A549 (cell line): ENCODE measurements around the gene BTBD16. TPM values are rescaled to one million over a fixed set of nuclear protein-coding genes. Genes with fewer than 3 reads are reported as not detected.

Source experiments
- ATAC-seq, 2 experiments: fragments of 200-7000 bp in 1 of 2; fragments of >200 bp in 1 of 2; cut with Nextera tagmentation in 1 of 2; cut with Tn5 transposase in 1 of 2; 3 replicates each; pipeline versions ENCODE4 v1.8.0 to v1.9.1; 2018 to 2020; ENCODE audit warnings: mild to moderate bottlenecking in 1 of 2, moderate library complexity in 1 of 2
- CTCF ChIA-PET: fragments of 300-600 bp; sonication (Branson Sonifier 250); formaldehyde crosslinking; extraction: SDS; loops from one replicate; lab custom pipeline; 2021; ENCODE audit warnings: antibody characterized with exemption, inconsistent platforms; lab: Yijun Ruan, JAX
- POLR2A ChIA-PET: fragments of 350-600 bp; formaldehyde crosslinking; extraction: SDS; loops from one replicate; lab custom pipeline; 2021; ENCODE audit warnings: antibody characterized with exemption, inconsistent platforms; lab: Yijun Ruan, JAX
- DNase-seq, 2 experiments: peaks; one replicate each; pipeline versions ENCODE4 v3.0.0 to v3.0.0-alpha.2; 2011 to 2016; ENCODE audit warnings: low read depth in 1 of 2, low spot score in 1 of 2
- FAIRE-seq: peaks from 2 replicates; lab custom pipeline; 2011; peaks lifted over from hg19 to GRCh38; lab: Jason Lieb, UNC
- H3K27ac ChIP-seq, 2 experiments: fragments of >200 bp; sonication (Bioruptor Twin); formaldehyde crosslinking; 3 replicates each; pipeline ENCODE4 v1.5.1; 2016 to 2017
- H3K4me1 ChIP-seq: fragments of >200 bp; sonication (Bioruptor Twin); formaldehyde crosslinking; 3 replicates; pipeline ENCODE4 v1.6.1; 2016
- H3K4me2 ChIP-seq: fragments of >200 bp; sonication (Bioruptor Twin); formaldehyde crosslinking; 3 replicates; pipeline ENCODE4 v1.6.1; 2016
- H3K4me3 ChIP-seq: fragments of >200 bp; sonication (Bioruptor Twin); formaldehyde crosslinking; 3 replicates; pipeline ENCODE4 v1.5.1; 2016
- H3K9me3 ChIP-seq: fragments of >200 bp; sonication (Bioruptor Twin); formaldehyde crosslinking; 3 replicates; pipeline ENCODE4 v1.6.1; 2016
- CBX2 ChIP-seq: fragments of 200-600 bp; sonication (generic); IDR thresholded peaks from 2 replicates; pipeline ENCODE4 v1.6.1; 2016; ENCODE audit warnings: low read depth, mild to moderate bottlenecking, borderline replicate concordance
- CBX8 ChIP-seq: fragments of 200-600 bp; sonication (generic); IDR thresholded peaks from 2 replicates; pipeline ENCODE4 v1.6.1; 2016
- CEBPB ChIP-seq, 2 experiments: fragments of >200 bp in 1 of 2; sonication (Bioruptor Twin) in 1 of 2; formaldehyde crosslinking in 1 of 2; IDR thresholded peaks; 2 replicates each; pipeline ENCODE4 v1.6.1; 2012 to 2016
- CHD4 ChIP-seq: fragments of 200-600 bp; sonication (generic); IDR thresholded peaks from 2 replicates; pipeline ENCODE4 v1.6.1; 2016; ENCODE audit warnings: antibody characterized with exemption, mild to moderate bottlenecking, borderline replicate concordance
- FOSL2 ChIP-seq, 2 experiments: fragments of 450-650 bp in 1 of 2; fragments of >200 bp in 1 of 2; sonication (Bioruptor Twin) in 1 of 2; formaldehyde crosslinking; IDR thresholded peaks; 2 replicates each; pipeline versions ENCODE4 v1.5.0 to v1.6.1; 2016 to 2020; ENCODE audit warnings: mild to moderate bottlenecking in 1 of 2, moderate library complexity in 1 of 2
- FOXS1 ChIP-seq: fragments of 250-450 bp; sonication (Bioruptor Pico); IDR thresholded peaks from 2 replicates; pipeline ENCODE4 v1.5.0; 2020; ENCODE audit warnings: mild to moderate bottlenecking, moderate library complexity
- HDAC2 ChIP-seq: fragments of 200-600 bp; sonication (generic); IDR thresholded peaks from 2 replicates; pipeline ENCODE4 v1.6.1; 2016
- HOXB13 ChIP-seq: fragments of 250-450 bp; sonication (Bioruptor Pico); IDR thresholded peaks from 2 replicates; pipeline ENCODE4 v1.5.0; 2020; ENCODE audit warnings: low read depth, mild to moderate bottlenecking, moderate library complexity
- JUN ChIP-seq, 2 experiments: fragments of >200 bp; sonication (Bioruptor Twin); formaldehyde crosslinking; IDR thresholded peaks; 2 replicates in 1 of 2; 3 replicates in 1 of 2; pipeline ENCODE4 v1.6.1; 2016 to 2017
- JUNB ChIP-seq: fragments of >200 bp; sonication (Bioruptor Twin); formaldehyde crosslinking; IDR thresholded peaks from 2 replicates; pipeline ENCODE4 v1.6.1; 2016
- MAFK ChIP-seq: fragments of 450-650 bp; IDR thresholded peaks from 2 replicates; pipeline ENCODE4 v1.6.1; 2014; ENCODE audit not compliant: partially characterized antibody
- MAZ ChIP-seq: fragments of 150-350 bp; IDR thresholded peaks from 2 replicates; pipeline ENCODE4 v1.6.1; 2014; ENCODE audit warnings: antibody characterized with exemption, low read depth, low read length, borderline replicate concordance
- MYC ChIP-seq: IDR thresholded peaks from 2 replicates; pipeline ENCODE4 v1.6.1; 2012; ENCODE audit warnings: mild to moderate bottlenecking, inconsistent platforms, low read length, improper control_type of control experiment, borderline replicate concordance
- NPAS2 ChIP-seq: fragments of 250-450 bp; sonication (Bioruptor Pico); IDR thresholded peaks from 2 replicates; pipeline ENCODE4 v1.8.0; 2022; ENCODE audit warnings: mild to moderate bottlenecking, moderate library complexity, borderline replicate concordance
- NR3C1 ChIP-seq: fragments of >200 bp; sonication (Bioruptor Twin); formaldehyde crosslinking; IDR thresholded peaks from 3 replicates; pipeline ENCODE4 v1.6.1; 2017
- PHF8 ChIP-seq: fragments of 200-600 bp; sonication (generic); IDR thresholded peaks from 2 replicates; pipeline ENCODE4 v1.6.1; 2016; ENCODE audit warnings: low read depth, mild to moderate bottlenecking, antibody characterized with exemption, moderate library complexity, borderline replicate concordance
- RCOR1 ChIP-seq: fragments of 150-350 bp; IDR thresholded peaks from 2 replicates; pipeline ENCODE4 v1.6.1; 2014; ENCODE audit warnings: antibody characterized with exemption, low read length, low read depth
- RFX5 ChIP-seq: fragments of 450-650 bp; IDR thresholded peaks from 2 replicates; pipeline ENCODE4 v1.7.1; 2014; ENCODE audit warnings: antibody characterized with exemption, mild to moderate bottlenecking, moderate library complexity
- SMC3 ChIP-seq: fragments of >200 bp; sonication (Bioruptor Twin); formaldehyde crosslinking; IDR thresholded peaks from 3 replicates; pipeline ENCODE4 v1.6.1; 2018; ENCODE audit warnings: inconsistent platforms
- TFCP2L1 ChIP-seq: fragments of 250-450 bp; sonication (Bioruptor Pico); IDR thresholded peaks from 2 replicates; pipeline ENCODE4 v1.5.0; 2021; ENCODE audit warnings: mild to moderate bottlenecking
- TP53 ChIP-seq: fragments of 250-450 bp; sonication (Bioruptor Pico); IDR thresholded peaks from 2 replicates; pipeline ENCODE4 v1.5.0; 2021; ENCODE audit warnings: mild to moderate bottlenecking, moderate library complexity
- ZSCAN20 ChIP-seq: fragments of 250-450 bp; sonication (Bioruptor Pico); IDR thresholded peaks from 2 replicates; pipeline ENCODE4 v1.8.0; 2022; ENCODE audit warnings: mild to moderate bottlenecking, moderate library complexity
- WGBS: methylation state at CpG from one replicate; pipeline ENCODE4 v1.1.6; 2017; ENCODE audit errors: missing lambda C conversion rate; 5-methylcytosine and 5-hydroxymethylcytosine counted together
- polyA plus RNA-seq, 4 experiments: library from polyadenylated mRNA; depleted of rRNA in 3 of 4; stranded (reverse); fragments of >200 nt; fragmentation: RNase III in 1 of 4; extraction: RNeasy Plus Mini Kit Qiagen cat#74134 plus additional on column Dnase treatment in 1 of 4; gene quantifications; 2 replicates in 3 of 4; 3 replicates in 1 of 4; pipeline ENCODE4 v1.2.3, GENCODE V29; 2011 to 2017
- TF ChIP-seq, protein P1 (sequence below): fragments of >200 bp; sonication (Bioruptor Twin); formaldehyde crosslinking; IDR thresholded peaks from 3 replicates; pipeline ENCODE4 v1.6.1; 2016
- TF ChIP-seq, protein P2 (sequence below): IDR thresholded peaks from 2 replicates; pipeline ENCODE4 v1.6.1; 2012; ENCODE audit warnings: low read depth, borderline replicate concordance
- TF ChIP-seq, protein P3 (sequence below): fragments of 150-350 bp; IDR thresholded peaks from 2 replicates; pipeline ENCODE4 v1.6.1; 2014; ENCODE audit warnings: low read depth, mild to moderate bottlenecking, low read length
- TF ChIP-seq, protein P4 (sequence below): fragments of 450-650 bp; IDR thresholded peaks from 2 replicates; pipeline ENCODE4 v1.6.1; 2014; ENCODE audit warnings: antibody characterized with exemption

The BTBD16 gene
- polyA plus RNA-seq, 2 of the 4 experiments (the other 2 are of a cell fraction), result 0.32 to 2.1 TPM

DNA sequence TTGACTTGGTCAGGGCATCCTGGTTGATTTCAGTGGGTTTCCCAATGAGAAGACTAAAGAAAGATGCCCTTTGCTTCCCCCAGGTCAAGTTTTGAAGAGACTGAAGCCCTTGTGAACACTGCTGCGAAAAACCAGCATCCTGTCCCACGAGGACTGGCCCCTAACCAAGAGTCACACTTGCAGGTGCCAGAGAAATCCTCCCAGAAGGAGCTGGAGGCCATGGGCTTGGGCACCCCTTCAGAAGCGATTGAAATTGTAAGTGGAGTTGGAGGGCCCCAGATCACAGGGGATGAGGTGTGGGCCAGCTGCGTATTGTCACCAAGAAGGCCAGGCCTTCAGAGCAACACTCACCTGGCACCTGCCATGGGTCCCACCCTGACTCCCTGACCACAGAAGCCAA, 43.3 kb upstream of the BTBD16 start:
- POLR2A ChIA-PET, result no interaction called here
- FAIRE-seq, result no peak
- no peak overlapping the region for H3K27ac ChIP-seq
- DNase-seq, result no peak
- TF ChIP-seq TFCP2L1 (CRISPR knock-in tag) (no peak), HOXB13 (CRISPR knock-in tag) (no peak), CHD4 (no peak), CBX2 (no peak), FOXS1 (CRISPR knock-in tag) (no peak), PHF8 (no peak), RCOR1 (no peak), JUNB (no peak), CBX8 (no peak), HDAC2 (no peak), SMC3 (no peak)
- TF ChIP-seq, protein P1, sequence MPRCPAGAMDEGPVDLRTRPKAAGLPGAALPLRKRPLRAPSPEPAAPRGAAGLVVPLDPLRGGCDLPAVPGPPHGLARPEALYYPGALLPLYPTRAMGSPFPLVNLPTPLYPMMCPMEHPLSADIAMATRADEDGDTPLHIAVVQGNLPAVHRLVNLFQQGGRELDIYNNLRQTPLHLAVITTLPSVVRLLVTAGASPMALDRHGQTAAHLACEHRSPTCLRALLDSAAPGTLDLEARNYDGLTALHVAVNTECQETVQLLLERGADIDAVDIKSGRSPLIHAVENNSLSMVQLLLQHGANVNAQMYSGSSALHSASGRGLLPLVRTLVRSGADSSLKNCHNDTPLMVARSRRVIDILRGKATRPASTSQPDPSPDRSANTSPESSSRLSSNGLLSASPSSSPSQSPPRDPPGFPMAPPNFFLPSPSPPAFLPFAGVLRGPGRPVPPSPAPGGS, result no peak
- TF ChIP-seq, protein P2, sequence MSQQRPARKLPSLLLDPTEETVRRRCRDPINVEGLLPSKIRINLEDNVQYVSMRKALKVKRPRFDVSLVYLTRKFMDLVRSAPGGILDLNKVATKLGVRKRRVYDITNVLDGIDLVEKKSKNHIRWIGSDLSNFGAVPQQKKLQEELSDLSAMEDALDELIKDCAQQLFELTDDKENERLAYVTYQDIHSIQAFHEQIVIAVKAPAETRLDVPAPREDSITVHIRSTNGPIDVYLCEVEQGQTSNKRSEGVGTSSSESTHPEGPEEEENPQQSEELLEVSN, result no peak
- TF ChIP-seq, protein P3, sequence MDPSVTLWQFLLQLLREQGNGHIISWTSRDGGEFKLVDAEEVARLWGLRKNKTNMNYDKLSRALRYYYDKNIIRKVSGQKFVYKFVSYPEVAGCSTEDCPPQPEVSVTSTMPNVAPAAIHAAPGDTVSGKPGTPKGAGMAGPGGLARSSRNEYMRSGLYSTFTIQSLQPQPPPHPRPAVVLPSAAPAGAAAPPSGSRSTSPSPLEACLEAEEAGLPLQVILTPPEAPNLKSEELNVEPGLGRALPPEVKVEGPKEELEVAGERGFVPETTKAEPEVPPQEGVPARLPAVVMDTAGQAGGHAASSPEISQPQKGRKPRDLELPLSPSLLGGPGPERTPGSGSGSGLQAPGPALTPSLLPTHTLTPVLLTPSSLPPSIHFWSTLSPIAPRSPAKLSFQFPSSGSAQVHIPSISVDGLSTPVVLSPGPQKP, result no peak
- TF ChIP-seq, protein P4, sequence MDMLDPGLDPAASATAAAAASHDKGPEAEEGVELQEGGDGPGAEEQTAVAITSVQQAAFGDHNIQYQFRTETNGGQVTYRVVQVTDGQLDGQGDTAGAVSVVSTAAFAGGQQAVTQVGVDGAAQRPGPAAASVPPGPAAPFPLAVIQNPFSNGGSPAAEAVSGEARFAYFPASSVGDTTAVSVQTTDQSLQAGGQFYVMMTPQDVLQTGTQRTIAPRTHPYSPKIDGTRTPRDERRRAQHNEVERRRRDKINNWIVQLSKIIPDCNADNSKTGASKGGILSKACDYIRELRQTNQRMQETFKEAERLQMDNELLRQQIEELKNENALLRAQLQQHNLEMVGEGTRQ, result no peak
- TF ChIP-seq, all 56 proteins: peak for 0
- Histone ChIP-seq H3K4me3 (no peak overlapping the region), H3K4me2 (no peak overlapping the region), H3K4me1 (no peaks in the 10 kb centered on the region), H3K9me3 (no peaks in the 10 kb centered on the region)
- CTCF ChIA-PET, result interaction anchor here (2.0 kb wide), 1 partner anchor 18 kb away, joined by 5 read pairs; no protein-coding TSS in a partner anchor
- 94% methylated on average over 4 of the region's 4 CpGs for WGBS
- ATAC-seq, result no peak

DNA sequence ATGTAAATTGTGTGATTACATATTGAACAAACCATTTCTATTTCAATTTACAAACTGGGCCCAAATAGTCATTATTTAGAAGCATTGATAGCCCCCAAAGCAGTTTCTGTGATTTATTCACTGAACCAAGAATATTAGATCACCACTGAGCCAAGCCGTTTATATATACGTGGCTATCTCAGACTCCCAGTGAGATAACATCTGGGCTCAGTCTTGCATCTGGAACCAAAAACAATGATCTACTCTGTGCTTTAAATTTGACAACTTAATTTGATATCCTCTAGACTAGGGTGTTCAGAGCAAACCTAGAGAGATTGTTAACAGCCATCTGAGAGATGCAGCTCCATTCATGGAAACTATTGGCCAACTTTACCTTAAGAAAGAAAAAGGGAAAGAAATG, 41.4 kb upstream of the BTBD16 start:
- DNase-seq, result no peak
- Histone ChIP-seq H3K4me3 (no peak overlapping the region), H3K4me2 (no peak overlapping the region), H3K9me3 (no peaks in the 10 kb centered on the region), H3K27ac (no peak overlapping the region), H3K4me1 (no peaks in the 10 kb centered on the region)
- no peak for ATAC-seq
- CTCF ChIA-PET, result no interaction called here
- peak; percentile 32 for FAIRE-seq
- TF ChIP-seq ZSCAN20, result no peak
- TF ChIP-seq FOXS1 (CRISPR knock-in tag), result no peak
- TF ChIP-seq, protein P2, result no peak
- no peak for TF ChIP-seq CHD4
- TF ChIP-seq MAZ, result no peak
- TF ChIP-seq MYC, result no peak
- no peak for TF ChIP-seq SMC3
- TF ChIP-seq TP53 (CRISPR knock-in tag), result no peak
- no peak for TF ChIP-seq NPAS2 (CRISPR knock-in tag)
- no peak for TF ChIP-seq HOXB13 (CRISPR knock-in tag)
- TF ChIP-seq CBX2, result no peak
- no peak for TF ChIP-seq JUN (IDR thresholded peaks at IDR 0.05)
- TF ChIP-seq NR3C1, result no peak
- TF ChIP-seq CEBPB (IDR thresholded peaks at IDR 0.05), result no peak
- no peak for TF ChIP-seq FOSL2 (IDR thresholded peaks at IDR 0.05)
- no peak for TF ChIP-seq FOSL2 (CRISPR knock-in tag; IDR thresholded peaks at IDR 0.05)
- no peak for TF ChIP-seq MAFK
- TF ChIP-seq RFX5, result no peak
- POLR2A ChIA-PET, result interaction anchor here (0.5 kb wide), 1 partner anchor 128 kb away, joined by 9 read pairs; no protein-coding TSS in a partner anchor
- 94% methylated on average over 2 of the region's 2 CpGs for WGBS
